Measurements from ENCODE around the gene RIOK1.
"Not testable (repeated sequence)": the region's sequence is repeated elsewhere in the genome, so short reads cannot be mapped to it uniquely, and the experiment has no call there.

DNA sequence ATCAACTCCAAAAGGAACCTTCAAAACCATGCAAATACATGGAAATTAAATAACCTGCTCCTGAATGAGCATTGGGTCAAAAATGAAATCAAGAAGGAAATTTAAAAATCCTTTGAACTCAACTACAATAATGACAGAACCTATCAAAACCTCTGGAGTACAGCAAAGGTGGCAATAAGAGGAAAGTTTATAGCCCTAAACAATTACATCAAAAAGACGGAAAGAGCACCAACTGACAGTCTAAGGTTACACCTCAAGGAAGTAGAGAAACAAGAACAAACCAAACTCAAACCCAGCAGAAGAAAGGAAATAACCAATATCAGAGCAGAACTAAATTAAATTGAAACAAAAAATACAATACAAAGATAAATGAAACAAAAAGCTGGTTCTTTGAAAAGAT is 39.0 kb upstream of the RIOK1 start:
- TF ChIP-seq, protein P1, sequence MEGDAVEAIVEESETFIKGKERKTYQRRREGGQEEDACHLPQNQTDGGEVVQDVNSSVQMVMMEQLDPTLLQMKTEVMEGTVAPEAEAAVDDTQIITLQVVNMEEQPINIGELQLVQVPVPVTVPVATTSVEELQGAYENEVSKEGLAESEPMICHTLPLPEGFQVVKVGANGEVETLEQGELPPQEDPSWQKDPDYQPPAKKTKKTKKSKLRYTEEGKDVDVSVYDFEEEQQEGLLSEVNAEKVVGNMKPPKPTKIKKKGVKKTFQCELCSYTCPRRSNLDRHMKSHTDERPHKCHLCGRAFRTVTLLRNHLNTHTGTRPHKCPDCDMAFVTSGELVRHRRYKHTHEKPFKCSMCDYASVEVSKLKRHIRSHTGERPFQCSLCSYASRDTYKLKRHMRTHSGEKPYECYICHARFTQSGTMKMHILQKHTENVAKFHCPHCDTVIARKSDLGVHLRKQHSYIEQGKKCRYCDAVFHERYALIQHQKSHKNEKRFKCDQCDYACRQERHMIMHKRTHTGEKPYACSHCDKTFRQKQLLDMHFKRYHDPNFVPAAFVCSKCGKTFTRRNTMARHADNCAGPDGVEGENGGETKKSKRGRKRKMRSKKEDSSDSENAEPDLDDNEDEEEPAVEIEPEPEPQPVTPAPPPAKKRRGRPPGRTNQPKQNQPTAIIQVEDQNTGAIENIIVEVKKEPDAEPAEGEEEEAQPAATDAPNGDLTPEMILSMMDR (conservative IDR thresholded peaks at IDR 0.05; ENCODE audit: low read depth, low read length), result not testable (repeated sequence)
- not testable (repeated sequence) for TF ChIP-seq EZH2 (IDR thresholded peaks at IDR 0.05; ENCODE audit: borderline replicate concordance, low read depth, low read length, poor library complexity, severe bottlenecking)
